ENCODE measurements around the gene SLCO1A2.

GRCh38 chr12:21220266-21220665 is 114.5 kb downstream of the SLCO1A2 start:
- TF ChIP-seq, protein P1, sequence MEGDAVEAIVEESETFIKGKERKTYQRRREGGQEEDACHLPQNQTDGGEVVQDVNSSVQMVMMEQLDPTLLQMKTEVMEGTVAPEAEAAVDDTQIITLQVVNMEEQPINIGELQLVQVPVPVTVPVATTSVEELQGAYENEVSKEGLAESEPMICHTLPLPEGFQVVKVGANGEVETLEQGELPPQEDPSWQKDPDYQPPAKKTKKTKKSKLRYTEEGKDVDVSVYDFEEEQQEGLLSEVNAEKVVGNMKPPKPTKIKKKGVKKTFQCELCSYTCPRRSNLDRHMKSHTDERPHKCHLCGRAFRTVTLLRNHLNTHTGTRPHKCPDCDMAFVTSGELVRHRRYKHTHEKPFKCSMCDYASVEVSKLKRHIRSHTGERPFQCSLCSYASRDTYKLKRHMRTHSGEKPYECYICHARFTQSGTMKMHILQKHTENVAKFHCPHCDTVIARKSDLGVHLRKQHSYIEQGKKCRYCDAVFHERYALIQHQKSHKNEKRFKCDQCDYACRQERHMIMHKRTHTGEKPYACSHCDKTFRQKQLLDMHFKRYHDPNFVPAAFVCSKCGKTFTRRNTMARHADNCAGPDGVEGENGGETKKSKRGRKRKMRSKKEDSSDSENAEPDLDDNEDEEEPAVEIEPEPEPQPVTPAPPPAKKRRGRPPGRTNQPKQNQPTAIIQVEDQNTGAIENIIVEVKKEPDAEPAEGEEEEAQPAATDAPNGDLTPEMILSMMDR (IDR thresholded peaks at IDR 0.05) = no peak
- no peak for TF ChIP-seq EZH2 (IDR thresholded peaks at IDR 0.05)
- no peak for TF ChIP-seq EZH2phosphoT487 (IDR thresholded peaks at IDR 0.05)

Data from neural progenitor cell (in vitro differentiated cells).